Immature natural killer cell (primary cell): Measurements from ENCODE around the gene KIRREL3. TPM values are rescaled to one million over a fixed set of nuclear protein-coding genes. Genes with fewer than 3 reads are reported as not detected.

Experiments
- DNase-seq, 3 donors: peaks; one replicate each; pipeline ENCODE4 v3.0.0; 2022; ENCODE audit warnings: mixed read lengths in 1 of 3
- H3K27ac Mint-ChIP-seq, 6 donors: one replicate each; pipeline ENCODE4 v1.8.0; 2020; ENCODE audit warnings: mixed read lengths in 6 of 6, mild to moderate bottlenecking in 5 of 6, inconsistent platforms in 4 of 6, moderate library complexity in 3 of 6
- H3K27me3 Mint-ChIP-seq, 3 donors: one replicate each; pipeline ENCODE4 v1.8.0; 2020 to 2021; ENCODE audit warnings: low read depth in 3 of 3, mild to moderate bottlenecking in 3 of 3, mixed read lengths in 3 of 3, moderate library complexity in 3 of 3, inconsistent platforms in 1 of 3
- H3K36me3 Mint-ChIP-seq, 3 donors: one replicate each; pipeline ENCODE4 v1.8.0; 2020; ENCODE audit warnings: mixed read lengths in 3 of 3, inconsistent platforms in 2 of 3, mild to moderate bottlenecking in 2 of 3
- H3K4me1 Mint-ChIP-seq, 2 donors: one replicate each; pipeline ENCODE4 v1.8.0; 2020; ENCODE audit warnings: inconsistent platforms in 2 of 2, mild to moderate bottlenecking in 2 of 2, mixed read lengths in 2 of 2, moderate library complexity in 1 of 2
- H3K4me3 Mint-ChIP-seq, 5 donors: one replicate each; pipeline ENCODE4 v1.8.0; 2020; ENCODE audit warnings: mild to moderate bottlenecking in 5 of 5, mixed read lengths in 5 of 5, inconsistent platforms in 3 of 5, moderate library complexity in 3 of 5
- H3K9me3 Mint-ChIP-seq, 6 donors: one replicate each; pipeline ENCODE4 v1.8.0; 2020; ENCODE audit warnings: mild to moderate bottlenecking in 6 of 6, mixed read lengths in 6 of 6, inconsistent platforms in 4 of 6, moderate library complexity in 3 of 6
- polyA plus RNA-seq, 3 donors: library from polyadenylated mRNA; unstranded; fragments of 300-500 nt; fragmentation: Illumina TruSeq; gene quantifications; one replicate each; pipeline ENCODE4 v1.2.3, GENCODE V29; 2021

The KIRREL3 gene
- polyA plus RNA-seq, 3 donors from 2014 or later: 0.66 TPM; not detected in 2

DNA sequence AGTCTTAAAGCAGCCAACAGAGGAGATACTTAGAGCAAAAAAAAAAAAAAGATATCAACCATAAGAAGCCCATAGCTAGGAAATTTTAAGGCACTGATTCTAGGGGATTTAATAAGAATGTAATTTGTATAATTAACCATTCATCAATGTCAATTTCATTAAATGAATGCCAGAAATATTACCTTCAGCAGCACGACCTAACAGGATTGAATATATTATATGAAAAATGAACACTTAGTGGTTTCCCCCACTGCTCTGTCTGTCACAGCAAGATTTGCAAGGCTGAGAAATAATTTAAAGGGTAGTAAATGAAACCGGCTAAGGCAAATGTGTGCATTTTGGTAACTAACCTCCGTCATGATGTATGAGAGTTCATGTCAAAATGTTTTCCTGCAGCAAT is 319.9 kb downstream of the KIRREL3 start:
- no peaks in the 10 kb centered on the region for H3K36me3 Mint-ChIP-seq
- H3K9me3 Mint-ChIP-seq: no peaks in the 10 kb centered on the region
- no peak overlapping the region for H3K4me3 Mint-ChIP-seq
- no peak for DNase-seq
- H3K27me3 Mint-ChIP-seq: peaks cover 2 to 9% (median 4%) of the 10 kb centered on the region in 3 donors
- no peak overlapping the region for H3K27ac Mint-ChIP-seq
- H3K4me1 Mint-ChIP-seq: no peaks in the 10 kb centered on the region

- Mint-ChIP-seq H3K27ac (no peak overlapping the region), H3K4me3 (no peak overlapping the region), H3K9me3 (no peaks in the 10 kb centered on the region), H3K4me1 (no peaks in the 10 kb centered on the region), H3K36me3 (no peaks in the 10 kb centered on the region), H3K27me3 (peaks cover 2 to 9% (median 4%) of the 10 kb centered on the region in 3 donors)
- no peak for DNase-seq
Observed at GRCh38 chr11:126680131-126680530, 320.4 kb downstream of the KIRREL3 start.

DNA sequence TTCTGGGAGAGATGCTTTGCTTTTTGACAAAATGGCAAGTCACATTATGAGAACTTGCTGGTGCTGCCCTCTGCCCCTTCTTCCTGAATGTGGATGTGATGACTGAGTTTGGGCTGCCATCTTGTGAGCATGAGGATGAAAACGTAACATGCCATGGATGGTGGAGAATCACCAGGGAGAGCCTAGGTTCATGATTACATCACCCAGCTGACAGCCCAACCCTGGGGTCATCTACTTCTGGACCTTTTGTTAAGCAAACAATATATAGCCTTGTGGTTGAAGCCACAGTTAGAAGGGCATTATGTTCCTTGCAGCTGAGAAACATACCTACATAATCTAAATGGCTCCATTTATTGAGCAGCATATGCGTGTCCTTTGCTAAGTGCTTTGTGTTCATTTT is 321.5 kb downstream of the KIRREL3 start:
- no peaks in the 10 kb centered on the region for H3K36me3 Mint-ChIP-seq
- H3K27ac Mint-ChIP-seq: no peak overlapping the region
- H3K9me3 Mint-ChIP-seq: no peaks in the 10 kb centered on the region
- DNase-seq: no peak
- H3K27me3 Mint-ChIP-seq: peaks cover 2 to 9% (median 3%) of the 10 kb centered on the region in 3 donors
- H3K4me1 Mint-ChIP-seq: no peaks in the 10 kb centered on the region
- H3K4me3 Mint-ChIP-seq: no peak overlapping the region

- H3K4me1 Mint-ChIP-seq: no peaks in the 10 kb centered on the region
- H3K4me3 Mint-ChIP-seq: no peak overlapping the region
- no peak for DNase-seq
- no peaks in the 10 kb centered on the region for H3K36me3 Mint-ChIP-seq
- no peak overlapping the region for H3K27ac Mint-ChIP-seq
- peaks cover 2 to 7% (median 3%) of the 10 kb centered on the region in 3 donors for H3K27me3 Mint-ChIP-seq
- H3K9me3 Mint-ChIP-seq: no peaks in the 10 kb centered on the region
Observed at GRCh38 chr11:126676536-126676935, 324.0 kb downstream of the KIRREL3 start.

DNA sequence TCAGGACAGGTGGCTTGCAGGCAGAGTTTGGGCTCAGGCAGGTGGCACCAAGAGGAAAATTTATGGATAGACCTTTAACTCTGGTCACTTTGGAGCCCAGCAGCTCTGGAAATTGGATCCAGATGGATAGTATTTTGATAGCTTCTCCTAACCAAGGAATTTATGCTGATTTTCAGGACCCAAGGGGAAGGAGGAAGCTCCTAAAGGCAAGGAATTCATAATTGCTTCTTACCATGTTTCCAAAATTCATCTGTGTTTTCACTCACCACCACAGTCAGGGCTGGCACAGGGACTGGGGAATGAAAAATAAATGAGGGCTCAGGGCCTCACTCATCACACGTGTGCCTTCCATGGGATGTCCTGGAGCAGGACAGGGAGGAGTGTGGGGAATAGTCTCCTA is 327.3 kb downstream of the KIRREL3 start:
- Mint-ChIP-seq H3K36me3 (no peaks in the 10 kb centered on the region), H3K27me3 (peaks cover 4 to 8% (median 6%) of the 10 kb centered on the region in 3 donors), H3K27ac (no peak overlapping the region), H3K4me1 (no peaks in the 10 kb centered on the region), H3K9me3 (no peaks in the 10 kb centered on the region), H3K4me3 (no peak overlapping the region)
- no peak for DNase-seq

GRCh38 chr11:126669416-126669815 is 331.2 kb downstream of the KIRREL3 start:
- DNase-seq: no peak
- no peaks in the 10 kb centered on the region for H3K9me3 Mint-ChIP-seq
- peaks cover 6 to 9% (median 7%) of the 10 kb centered on the region in 3 donors for H3K27me3 Mint-ChIP-seq
- no peak overlapping the region for H3K27ac Mint-ChIP-seq
- H3K36me3 Mint-ChIP-seq: no peaks in the 10 kb centered on the region
- no peak overlapping the region for H3K4me3 Mint-ChIP-seq
- no peaks in the 10 kb centered on the region for H3K4me1 Mint-ChIP-seq

GRCh38 chr11:126664643-126665042 is 335.9 kb downstream of the KIRREL3 start:
- H3K9me3 Mint-ChIP-seq: no peaks in the 10 kb centered on the region
- H3K4me1 Mint-ChIP-seq: no peaks in the 10 kb centered on the region
- H3K4me3 Mint-ChIP-seq: no peak overlapping the region
- DNase-seq: no peak
- H3K27ac Mint-ChIP-seq: no peak overlapping the region
- peaks cover 5 to 12% (median 10%) of the 10 kb centered on the region in 3 donors for H3K27me3 Mint-ChIP-seq
- H3K36me3 Mint-ChIP-seq: no peaks in the 10 kb centered on the region

DNA sequence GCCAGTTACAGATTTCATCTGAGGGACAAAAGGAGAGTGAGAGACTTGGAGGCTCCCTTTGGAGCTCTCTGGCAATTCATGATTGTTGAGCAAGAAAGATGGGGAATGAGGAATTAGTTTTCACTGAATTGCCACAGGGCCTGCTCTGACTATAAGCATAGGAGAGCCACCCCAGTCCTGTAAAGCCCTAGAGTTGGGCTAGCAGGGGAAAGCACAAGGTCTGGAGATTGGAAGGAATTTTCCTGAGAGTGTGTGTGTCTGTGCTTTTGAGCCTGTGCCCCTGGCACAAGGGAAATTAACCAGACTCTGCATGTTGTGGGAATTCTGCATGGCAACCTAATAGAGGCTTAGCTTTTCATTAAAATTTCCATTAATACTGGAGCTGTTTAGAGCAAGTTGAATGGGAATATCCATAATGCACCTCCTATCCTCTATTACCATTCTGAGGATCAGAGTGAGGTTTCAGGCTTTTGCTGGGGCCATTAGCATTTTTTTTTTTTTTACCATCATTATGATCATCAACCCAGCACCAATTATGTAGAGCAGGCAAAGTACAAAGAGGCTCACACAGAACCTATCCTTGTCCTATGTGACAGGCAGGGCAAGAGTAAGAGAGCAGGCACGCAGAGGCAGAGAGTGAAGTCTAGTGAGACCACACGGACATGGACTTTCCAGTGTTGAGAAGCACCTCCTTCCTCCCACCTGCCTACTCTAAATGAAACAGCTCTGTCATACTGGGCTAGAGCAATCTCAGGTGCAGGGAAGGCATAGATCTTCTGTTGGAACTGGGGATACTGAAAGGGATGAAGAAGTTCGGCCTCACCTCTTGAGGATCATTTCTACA is 336.6 kb downstream of the KIRREL3 start:
- DNase-seq: no peak
- Mint-ChIP-seq H3K4me3 (no peak overlapping the region), H3K27me3 (peaks cover 1 to 14% (median 10%) of the 10 kb centered on the region in 3 donors), H3K27ac (no peak overlapping the region), H3K4me1 (no peaks in the 10 kb centered on the region), H3K36me3 (no peaks in the 10 kb centered on the region), H3K9me3 (no peaks in the 10 kb centered on the region)

- H3K27ac Mint-ChIP-seq: no peak overlapping the region
- no peaks in the 10 kb centered on the region for H3K9me3 Mint-ChIP-seq
- H3K4me1 Mint-ChIP-seq: no peaks in the 10 kb centered on the region
- no peaks in the 10 kb centered on the region for H3K36me3 Mint-ChIP-seq
- H3K4me3 Mint-ChIP-seq: no peak overlapping the region
- peaks cover 1 to 12% (median 10%) of the 10 kb centered on the region in 3 donors for H3K27me3 Mint-ChIP-seq
- DNase-seq: no peak
Observed at GRCh38 chr11:126662035-126662790, 338.4 kb downstream of the KIRREL3 start.

DNA sequence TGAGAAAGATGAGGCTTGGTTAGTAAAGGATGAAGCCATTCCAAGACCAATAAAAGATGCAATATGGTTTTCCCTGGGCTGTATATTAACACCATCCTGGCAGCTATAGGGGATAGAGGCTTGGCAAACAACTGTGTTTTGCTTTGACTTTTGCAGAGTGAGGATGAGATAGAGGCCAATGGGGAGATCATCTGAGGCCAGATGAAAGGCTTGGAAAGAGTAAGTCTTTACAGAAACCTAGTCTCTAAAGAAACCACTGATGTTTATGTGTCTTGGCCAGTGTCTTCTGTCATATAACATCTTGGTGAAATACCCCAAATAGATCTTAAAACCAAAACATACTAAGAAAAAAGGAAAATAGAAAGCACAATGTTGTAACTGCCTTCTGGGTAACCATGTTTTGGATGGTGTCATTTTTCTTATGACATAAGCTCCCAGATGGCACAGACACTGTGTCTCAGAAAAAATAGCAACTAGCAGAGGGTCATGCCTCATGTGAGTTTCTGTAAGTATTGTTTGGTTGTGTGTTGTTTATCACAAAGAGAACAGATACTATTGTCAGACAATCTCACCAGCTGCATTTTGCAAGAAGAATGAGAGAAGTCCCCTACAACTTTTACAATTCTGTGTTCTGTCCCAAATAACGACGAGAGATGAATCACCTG is 339.7 kb downstream of the KIRREL3 start:
- Mint-ChIP-seq H3K36me3 (no peaks in the 10 kb centered on the region), H3K27me3 (peaks cover 1 to 10% (median 10%) of the 10 kb centered on the region in 3 donors), H3K4me1 (no peaks in the 10 kb centered on the region), H3K9me3 (no peaks in the 10 kb centered on the region), H3K4me3 (no peak overlapping the region), H3K27ac (no peak overlapping the region)
- DNase-seq: no peak

GRCh38 chr11:126660321-126660720 is 340.2 kb downstream of the KIRREL3 start:
- Mint-ChIP-seq H3K36me3 (no peaks in the 10 kb centered on the region), H3K4me3 (no peak overlapping the region), H3K27me3 (peaks cover 1 to 10% (median 10%) of the 10 kb centered on the region in 3 donors), H3K27ac (no peak overlapping the region), H3K9me3 (no peaks in the 10 kb centered on the region), H3K4me1 (no peaks in the 10 kb centered on the region)
- no peak for DNase-seq

DNA sequence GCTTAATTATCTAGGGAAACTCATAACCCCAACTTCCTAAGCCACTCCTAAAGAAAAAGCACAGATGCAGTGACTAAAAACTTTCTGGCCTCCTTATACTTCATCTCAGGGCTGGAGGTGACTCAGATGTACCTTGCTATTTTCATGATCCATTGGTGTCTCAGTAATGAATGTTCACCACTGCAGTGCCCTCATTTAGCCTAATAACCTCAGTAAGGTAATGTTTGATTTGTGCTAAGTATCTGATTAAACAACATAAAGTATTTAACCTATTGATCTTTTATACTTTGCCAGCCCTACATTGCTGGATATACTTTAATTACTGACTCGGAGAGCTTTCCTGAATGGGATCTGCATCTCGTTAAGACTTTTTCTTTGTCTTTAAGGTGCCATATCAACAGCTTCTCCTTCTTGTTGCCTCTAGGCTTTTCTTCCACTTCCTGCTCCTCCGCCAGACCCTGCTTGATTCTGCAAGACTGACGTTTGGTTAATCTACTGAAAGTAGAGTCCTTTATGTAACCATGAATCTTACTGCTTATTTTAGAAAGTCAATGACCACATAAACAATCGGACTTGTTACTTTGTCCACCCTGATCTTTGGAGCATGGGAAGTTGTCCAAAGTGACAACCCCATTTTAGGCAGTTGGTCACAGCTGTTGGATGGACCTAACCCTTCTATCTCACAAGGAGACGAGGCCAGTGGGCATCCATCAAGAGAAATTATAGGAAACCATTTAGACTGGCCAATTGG is 342.1 kb downstream of the KIRREL3 start:
- no peak overlapping the region for H3K27ac Mint-ChIP-seq
- no peak for DNase-seq
- H3K36me3 Mint-ChIP-seq: no peaks in the 10 kb centered on the region
- peaks cover 1 to 14% (median 5%) of the 10 kb centered on the region in 3 donors for H3K27me3 Mint-ChIP-seq
- no peak overlapping the region for H3K4me3 Mint-ChIP-seq
- H3K4me1 Mint-ChIP-seq: no peaks in the 10 kb centered on the region
- no peaks in the 10 kb centered on the region for H3K9me3 Mint-ChIP-seq

DNA sequence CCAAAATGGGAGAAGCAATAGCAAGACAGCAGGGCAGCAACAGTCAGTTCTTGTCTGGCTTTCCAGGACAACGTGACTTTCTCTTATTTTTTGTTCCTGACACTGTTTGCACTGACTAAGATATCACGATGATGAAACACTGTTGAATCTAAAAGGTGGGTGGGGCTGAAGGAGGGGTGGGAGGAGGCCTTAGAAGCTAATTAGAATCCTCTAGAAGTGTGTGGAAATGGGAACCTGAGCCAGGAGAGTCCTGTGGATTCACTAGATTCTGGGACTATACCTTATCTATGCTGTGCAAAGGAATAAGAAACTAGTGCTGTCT is 344.8 kb downstream of the KIRREL3 start:
- H3K9me3 Mint-ChIP-seq: no peaks in the 10 kb centered on the region
- H3K4me1 Mint-ChIP-seq: no peaks in the 10 kb centered on the region
- no peak overlapping the region for H3K27ac Mint-ChIP-seq
- no peak for DNase-seq
- no peaks in the 10 kb centered on the region for H3K36me3 Mint-ChIP-seq
- H3K4me3 Mint-ChIP-seq: no peak overlapping the region
- H3K27me3 Mint-ChIP-seq: peaks cover 6 to 18% (median 8%) of the 10 kb centered on the region in 3 donors
